Tibial artery (tissue), 4 donors: Measurements from ENCODE around the gene SOWAHC.
"Not testable (repeated sequence)": the region's sequence is repeated elsewhere in the genome, so short reads cannot be mapped to it uniquely, and the experiment has no call there.

Source experiments
- DNase-seq, 2 donors: peaks; one replicate each; pipeline ENCODE4 v3.0.0-alpha.2; 2019
- H3K27ac ChIP-seq, 2 donors: fragments of 200-600 bp; sonication (generic) in 1 of 2; 1 replicate in 1 of 2; 2 replicates in 1 of 2; pipeline ENCODE4 v1.5.1; 2018 to 2019; ENCODE audit warnings: mild to moderate bottlenecking in 1 of 2
- H3K27me3 ChIP-seq, 2 donors: fragments of 200-600 bp; sonication (generic) in 1 of 2; one replicate each; pipeline versions ENCODE4 v1.5.1 to v1.6.0; 2016 to 2019
- H3K36me3 ChIP-seq, 3 donors: fragments of 200-600 bp; sonication (generic) in 2 of 3; one replicate each; pipeline ENCODE4 v1.5.1; 2016 to 2019; ENCODE audit warnings: mild to moderate bottlenecking in 2 of 3
- H3K4me1 ChIP-seq, 4 donors: fragments of 200-600 bp; sonication (generic) in 2 of 4; 1 replicate in 3 of 4; 2 replicates in 1 of 4; pipeline ENCODE4 v1.5.1; 2016 to 2019
- H3K4me3 ChIP-seq, 2 donors: fragments of 200-600 bp; sonication (generic) in 1 of 2; 1 replicate in 1 of 2; 2 replicates in 1 of 2; pipeline ENCODE4 v1.5.1; 2018 to 2019; ENCODE audit warnings: mild to moderate bottlenecking in 2 of 2
- H3K9me3 ChIP-seq, 3 donors: fragments of 200-600 bp; sonication (generic) in 1 of 3; one replicate each; pipeline ENCODE4 v1.5.1; 2016 to 2019
- CTCF ChIP-seq, 2 experiments: fragments of 200-600 bp in 1 of 2; fragments of 450-650 bp in 1 of 2; IDR thresholded peaks; one replicate each; pipeline ENCODE4 v1.5.1; 2017 to 2019; ENCODE audit warnings: antibody characterized with exemption in 2 of 2, mild to moderate bottlenecking in 1 of 2, moderate library complexity in 1 of 2
- intact Hi-C: fragments of 100-400 bp; cut with DNase I; formaldehyde crosslinking; loops from one replicate; pipeline ENCODE4 v1.15.0; 2023; ENCODE audit warnings: low total_unique reads

The SOWAHC gene

DNA sequence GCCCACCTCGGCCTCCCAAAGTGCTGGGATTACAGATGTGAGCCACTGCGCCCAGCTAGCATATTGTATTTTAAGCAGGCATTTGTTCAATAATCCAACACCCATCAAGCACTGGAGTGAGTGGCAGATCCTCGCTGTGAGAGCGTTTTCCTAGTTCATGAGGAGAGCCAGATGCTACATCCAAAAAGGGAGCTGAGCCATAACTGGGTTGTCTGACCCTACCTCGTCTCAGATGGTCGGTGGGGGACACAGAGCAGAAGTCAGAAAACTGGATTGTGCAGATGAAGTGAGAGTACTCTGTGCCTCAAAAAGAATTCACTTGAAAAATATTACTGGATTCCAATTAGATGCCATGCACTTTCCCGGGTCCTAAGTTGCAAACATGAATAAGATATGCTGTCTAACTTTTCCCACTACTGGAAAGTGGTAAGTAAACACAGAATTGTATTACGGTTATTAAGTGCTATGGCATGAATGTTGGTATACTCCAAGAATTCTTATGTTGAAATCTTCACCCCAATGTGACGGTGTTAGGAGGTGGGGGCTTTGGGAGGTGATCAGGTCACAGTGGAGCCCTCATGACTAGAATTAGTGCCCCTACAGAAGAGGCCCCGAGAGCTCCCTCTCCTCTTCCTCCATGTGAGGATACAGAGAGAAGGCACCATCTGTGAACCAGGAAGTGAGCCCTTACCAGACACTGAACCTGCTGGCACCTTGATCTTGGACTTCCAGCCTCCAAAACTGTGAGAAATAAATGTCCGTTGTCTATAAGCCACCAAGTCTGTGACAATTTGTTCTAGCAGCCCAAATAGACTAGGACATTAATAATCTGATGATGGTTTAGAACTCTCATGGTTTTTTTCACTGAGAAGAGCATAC is 21.5 kb downstream of the SOWAHC start:
- no peak for DNase-seq
- H3K27me3 ChIP-seq, result no peaks in the 10 kb centered on the region
- no peak overlapping the region for H3K27ac ChIP-seq
- no peak overlapping the region for H3K4me3 ChIP-seq
- no peak for TF ChIP-seq CTCF (IDR thresholded peaks at IDR 0.05)
- intact Hi-C loops, result no loop called here
- no peaks in the 10 kb centered on the region for H3K36me3 ChIP-seq
- no peaks in the 10 kb centered on the region for H3K9me3 ChIP-seq
- no peaks in the 10 kb centered on the region for H3K4me1 ChIP-seq

- H3K4me1 ChIP-seq, result no peaks in the 10 kb centered on the region
- H3K4me3 ChIP-seq, result no peak overlapping the region
- no peak for DNase-seq
- H3K27ac ChIP-seq, result no peak overlapping the region
- TF ChIP-seq CTCF (IDR thresholded peaks at IDR 0.05), result no peak
- H3K9me3 ChIP-seq, result no peaks in the 10 kb centered on the region
- H3K36me3 ChIP-seq, result no peaks in the 10 kb centered on the region
- intact Hi-C loops, result no loop called here
- H3K27me3 ChIP-seq, result no peaks in the 10 kb centered on the region
Observed at GRCh38 chr2:109636317-109636716, 22.2 kb downstream of the SOWAHC start.

DNA sequence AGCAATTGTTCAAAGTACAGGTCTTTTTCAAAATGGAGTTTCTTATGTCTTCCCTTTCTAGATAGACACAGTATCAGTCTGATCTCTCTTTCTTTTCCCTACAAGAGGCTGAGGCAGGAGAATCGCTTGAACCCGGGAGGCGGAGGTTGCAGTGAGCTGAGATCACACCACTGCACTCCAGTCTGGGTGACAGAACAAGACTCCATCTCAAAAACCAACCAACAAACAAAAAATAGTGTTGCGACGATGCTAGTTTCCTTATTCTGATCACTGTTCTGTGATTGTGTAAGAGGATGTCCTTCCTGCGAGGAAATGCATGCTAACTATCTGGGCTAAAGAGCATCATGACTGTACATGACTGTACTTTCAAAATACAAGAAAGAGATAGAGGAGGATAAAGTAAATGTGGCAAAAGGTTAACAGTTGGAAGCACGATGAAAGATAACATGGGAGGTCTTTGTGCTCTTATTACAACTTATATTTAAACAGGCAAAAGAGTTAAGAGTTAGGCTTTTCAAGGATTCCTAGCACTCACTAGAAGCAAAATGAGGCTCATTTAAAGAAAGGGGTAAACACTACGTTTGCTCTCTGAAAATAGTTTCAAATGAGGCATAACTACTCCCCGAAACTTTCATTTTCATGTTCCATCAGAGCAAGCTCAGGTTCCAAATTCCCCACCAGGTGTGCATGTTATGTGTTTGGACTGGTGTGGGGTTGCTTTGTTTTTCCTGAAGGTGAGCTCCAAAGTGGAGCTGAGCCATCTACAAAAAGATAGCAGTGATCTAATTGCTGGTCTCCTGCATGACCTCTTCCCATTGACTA is 23.8 kb downstream of the SOWAHC start:
- Histone ChIP-seq H3K9me3 (no peaks in the 10 kb centered on the region), H3K36me3 (no peaks in the 10 kb centered on the region), H3K4me3 (no peak overlapping the region), H3K27ac (no peak overlapping the region), H3K4me1 (no peaks in the 10 kb centered on the region), H3K27me3 (no peaks in the 10 kb centered on the region)
- TF ChIP-seq CTCF (IDR thresholded peaks at IDR 0.05), result no peak
- no peak for DNase-seq
- intact Hi-C loops, result no loop called here

DNA sequence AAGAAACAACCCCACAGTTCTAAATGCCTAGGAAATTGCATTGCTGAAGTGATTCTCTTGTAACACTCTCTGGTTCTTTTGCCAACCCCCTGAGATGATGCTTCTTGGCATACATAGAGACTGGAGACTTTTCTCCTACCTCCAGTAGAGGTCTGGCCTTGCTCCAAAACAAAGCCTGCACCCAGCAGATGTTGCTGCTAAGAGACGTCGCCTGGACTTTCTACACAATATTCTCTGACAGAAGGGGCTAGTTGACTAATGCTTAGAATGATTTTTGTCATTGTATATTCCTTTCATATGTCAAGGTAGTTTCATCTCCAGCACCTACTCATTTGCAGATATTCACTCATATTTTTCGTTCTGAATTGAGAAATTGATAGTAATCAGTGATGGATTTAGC is 24.6 kb downstream of the SOWAHC start:
- H3K4me1 ChIP-seq, result peaks cover 0 to 5% (median 2%) of the 10 kb centered on the region in 4 donors
- no peak for TF ChIP-seq CTCF (IDR thresholded peaks at IDR 0.05)
- no peak overlapping the region for H3K27ac ChIP-seq
- DNase-seq, result no peak
- no peak overlapping the region for H3K4me3 ChIP-seq
- H3K9me3 ChIP-seq, result no peaks in the 10 kb centered on the region
- H3K27me3 ChIP-seq, result no peaks in the 10 kb centered on the region
- intact Hi-C loops, result no loop called here
- no peaks in the 10 kb centered on the region for H3K36me3 ChIP-seq

DNA sequence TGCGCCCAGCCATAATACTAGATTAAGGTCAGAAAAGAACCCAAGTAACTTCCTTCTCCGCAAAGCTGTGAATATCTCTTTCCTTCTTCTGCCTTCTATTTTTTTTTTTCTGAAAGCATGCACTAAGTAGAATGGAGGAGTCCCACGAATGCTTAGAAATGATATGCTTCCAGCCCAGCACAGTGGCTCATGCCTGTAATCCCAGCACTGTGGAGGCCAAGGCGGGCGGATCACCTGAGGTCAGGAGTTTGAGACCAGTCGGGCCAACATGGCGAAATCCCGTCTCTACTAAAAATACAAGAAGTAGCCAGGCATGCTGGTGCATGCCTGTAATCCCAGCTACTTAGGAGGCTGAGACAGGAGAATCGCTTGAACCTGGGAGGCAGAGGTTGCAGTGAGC is 25.8 kb downstream of the SOWAHC start:
- not testable (repeated sequence) for H3K36me3 ChIP-seq, DNase-seq, H3K27me3 ChIP-seq, H3K27ac ChIP-seq, H3K9me3 ChIP-seq, H3K4me3 ChIP-seq
- H3K4me1 ChIP-seq, result peaks cover 0 to 17% (median 14%) of the 10 kb centered on the region in 4 donors
- intact Hi-C loops, result loop anchor here (10.0 kb wide), 1 partner anchor 55 kb away; no protein-coding TSS in a partner anchor
